ENCODE data around the gene CSMD2. TPM values are rescaled to one million over a fixed set of nuclear protein-coding genes. Genes with fewer than 3 reads are reported as not detected.
A peak's percentile ranks its signal among the peaks of the same experiment; 100 is the strongest.

CSMD2 gene
- total and polyA plus RNA-seq, 2 donors from 2014 or later = 0.47 TPM; not detected in 1

DNA sequence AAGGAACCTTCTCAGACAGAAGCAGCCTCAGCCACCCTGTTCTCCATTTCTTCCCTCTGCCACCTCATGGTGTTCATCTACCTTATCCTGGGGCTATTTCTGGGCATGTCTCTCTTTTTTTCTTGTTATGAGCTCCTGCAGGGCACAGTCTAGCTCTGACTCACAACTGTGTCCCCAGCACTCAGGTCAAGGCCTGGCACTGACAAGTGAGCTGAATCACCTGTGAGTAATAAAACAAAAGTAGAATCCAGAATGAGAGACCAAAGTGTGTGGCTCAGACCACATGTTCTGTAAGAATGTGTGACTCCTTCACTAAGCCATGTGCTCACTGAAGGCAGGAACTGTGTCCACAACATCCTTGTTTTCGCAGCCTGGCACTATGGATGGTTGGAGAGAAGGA lies 34.9 kb upstream of the CSMD2 start:
- Histone ChIP-seq H3K36me3 (ENCODE audit: control insufficient read depth in 2 of 3, insufficient read depth in 3 of 3, low read length in 3 of 3) (no peaks in the 10 kb centered on the region), H3K9me3 (ENCODE audit: control insufficient read depth in 2 of 3, insufficient read depth in 1 of 3, low read length in 3 of 3) (no peaks in the 10 kb centered on the region), H3K27ac (ENCODE audit: low read depth in 2 of 2, low read length in 2 of 2) (no peak overlapping the region), H3K4me3 (ENCODE audit: low read length in 3 of 3) (no peak overlapping the region), H3K27me3 (ENCODE audit: control insufficient read depth, insufficient read depth, low read length) (no peaks in the 10 kb centered on the region), H3K9ac (ENCODE audit: low read length in 3 of 3) (no peak overlapping the region), H3K4me1 (ENCODE audit: control insufficient read depth in 2 of 3, insufficient read depth in 2 of 3, low read depth in 1 of 3, low read length in 3 of 3) (no peaks in the 10 kb centered on the region)
- FAIRE-seq (no peak), DNase-seq (no peak)
- TF ChIP-seq, protein P1, sequence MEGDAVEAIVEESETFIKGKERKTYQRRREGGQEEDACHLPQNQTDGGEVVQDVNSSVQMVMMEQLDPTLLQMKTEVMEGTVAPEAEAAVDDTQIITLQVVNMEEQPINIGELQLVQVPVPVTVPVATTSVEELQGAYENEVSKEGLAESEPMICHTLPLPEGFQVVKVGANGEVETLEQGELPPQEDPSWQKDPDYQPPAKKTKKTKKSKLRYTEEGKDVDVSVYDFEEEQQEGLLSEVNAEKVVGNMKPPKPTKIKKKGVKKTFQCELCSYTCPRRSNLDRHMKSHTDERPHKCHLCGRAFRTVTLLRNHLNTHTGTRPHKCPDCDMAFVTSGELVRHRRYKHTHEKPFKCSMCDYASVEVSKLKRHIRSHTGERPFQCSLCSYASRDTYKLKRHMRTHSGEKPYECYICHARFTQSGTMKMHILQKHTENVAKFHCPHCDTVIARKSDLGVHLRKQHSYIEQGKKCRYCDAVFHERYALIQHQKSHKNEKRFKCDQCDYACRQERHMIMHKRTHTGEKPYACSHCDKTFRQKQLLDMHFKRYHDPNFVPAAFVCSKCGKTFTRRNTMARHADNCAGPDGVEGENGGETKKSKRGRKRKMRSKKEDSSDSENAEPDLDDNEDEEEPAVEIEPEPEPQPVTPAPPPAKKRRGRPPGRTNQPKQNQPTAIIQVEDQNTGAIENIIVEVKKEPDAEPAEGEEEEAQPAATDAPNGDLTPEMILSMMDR (IDR thresholded peaks at IDR 0.05; ENCODE audit: borderline replicate concordance, extremely low read depth, insufficient read depth) = no peak
- intact Hi-C loops (cut with DNase I) = no loop called here

DNA sequence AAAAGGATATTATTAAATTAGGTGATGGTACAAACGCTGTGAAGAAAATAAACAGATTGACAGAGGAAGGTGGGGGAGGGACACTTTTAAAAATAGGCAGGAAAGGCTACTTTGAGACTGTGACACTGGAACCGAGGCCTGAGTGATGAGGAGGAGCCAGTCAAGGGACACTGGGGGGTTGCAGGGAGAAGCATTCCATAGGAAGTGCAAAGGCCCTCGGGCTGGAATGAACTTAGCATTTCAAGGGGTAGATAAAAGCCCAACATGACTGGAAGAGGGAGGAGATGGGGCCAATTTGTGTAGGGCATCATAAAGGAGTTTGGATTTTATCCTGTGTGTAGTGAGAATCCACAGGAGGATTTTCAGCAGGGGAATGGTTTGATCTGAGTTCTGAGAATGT lies 27.6 kb upstream of the CSMD2 start:
- TF ChIP-seq, protein P1 (IDR thresholded peaks at IDR 0.05; ENCODE audit: borderline replicate concordance, extremely low read depth, insufficient read depth) = no peak
- Histone ChIP-seq H3K4me3 (ENCODE audit: low read length in 3 of 3) (no peak overlapping the region), H3K9me3 (ENCODE audit: control insufficient read depth in 2 of 3, insufficient read depth in 1 of 3, low read length in 3 of 3) (peaks cover 0 to 3% (median 0%) of the 10 kb centered on the region in 3 donors), H3K9ac (ENCODE audit: low read length in 3 of 3) (no peak overlapping the region), H3K36me3 (ENCODE audit: control insufficient read depth in 2 of 3, insufficient read depth in 3 of 3, low read length in 3 of 3) (no peaks in the 10 kb centered on the region), H3K4me1 (ENCODE audit: control insufficient read depth in 2 of 3, insufficient read depth in 2 of 3, low read depth in 1 of 3, low read length in 3 of 3) (no peaks in the 10 kb centered on the region), H3K27me3 (ENCODE audit: control insufficient read depth, insufficient read depth, low read length) (peaks cover 4% of the 10 kb centered on the region), H3K27ac (ENCODE audit: low read depth in 2 of 2, low read length in 2 of 2) (no peak overlapping the region)
- DNase-seq (no peak), FAIRE-seq (no peak)
- intact Hi-C loops (cut with DNase I) = no loop called here

DNA sequence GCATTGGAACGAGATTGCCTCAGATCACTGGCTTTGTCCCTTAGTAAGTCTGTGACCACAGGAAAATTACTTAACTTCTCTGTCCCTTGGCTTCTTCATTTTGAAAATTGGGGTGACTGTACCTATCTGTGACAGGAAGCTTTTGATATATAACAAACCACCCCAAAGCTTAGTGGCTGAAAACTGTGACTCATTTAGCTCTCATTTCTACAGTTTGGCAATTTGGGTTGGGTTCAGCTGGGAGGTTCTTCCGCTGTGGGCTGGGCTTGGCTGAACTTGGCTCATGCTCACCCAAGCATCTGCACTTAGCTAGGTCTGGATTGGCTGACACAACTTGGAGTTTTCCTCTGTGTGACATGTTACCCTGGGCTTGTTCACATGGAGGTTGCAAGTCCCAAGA lies 25.7 kb upstream of the CSMD2 start:
- Histone ChIP-seq H3K27me3 (ENCODE audit: control insufficient read depth, insufficient read depth, low read length) (peaks cover 4% of the 10 kb centered on the region), H3K9ac (ENCODE audit: low read length in 3 of 3) (no peak overlapping the region), H3K4me3 (ENCODE audit: low read length in 3 of 3) (no peak overlapping the region), H3K4me1 (ENCODE audit: control insufficient read depth in 2 of 3, insufficient read depth in 2 of 3, low read depth in 1 of 3, low read length in 3 of 3) (no peaks in the 10 kb centered on the region), H3K27ac (ENCODE audit: low read depth in 2 of 2, low read length in 2 of 2) (no peak overlapping the region), H3K36me3 (ENCODE audit: control insufficient read depth in 2 of 3, insufficient read depth in 3 of 3, low read length in 3 of 3) (no peaks in the 10 kb centered on the region), H3K9me3 (ENCODE audit: control insufficient read depth in 2 of 3, insufficient read depth in 1 of 3, low read length in 3 of 3) (peaks cover 0 to 3% (median 0%) of the 10 kb centered on the region in 3 donors)
- DNase-seq = no peak
- FAIRE-seq = no peak
- TF ChIP-seq, protein P1 (IDR thresholded peaks at IDR 0.05; ENCODE audit: borderline replicate concordance, extremely low read depth, insufficient read depth) = no peak
- intact Hi-C loops (cut with DNase I) = no loop called here

DNA sequence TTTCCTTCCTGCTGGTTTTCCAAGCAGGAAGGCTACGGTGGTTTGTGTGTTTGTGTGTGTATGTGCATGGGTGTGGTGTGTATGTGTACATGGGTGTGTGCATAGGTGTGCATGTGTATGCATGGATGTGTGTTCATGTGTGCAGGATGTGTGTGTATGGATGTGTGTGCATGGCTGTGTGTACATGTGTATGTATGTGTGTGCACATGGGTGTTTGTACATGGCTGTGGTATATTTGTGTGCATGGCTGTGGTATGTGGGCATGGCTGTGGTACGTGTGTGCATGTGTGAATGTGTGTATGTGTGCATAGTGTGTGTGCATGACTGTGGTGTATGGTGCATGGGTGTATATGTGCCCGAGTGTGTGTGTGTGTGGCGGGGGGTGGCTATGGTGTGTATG lies 24.0 kb upstream of the CSMD2 start:
- Histone ChIP-seq H3K4me1 (ENCODE audit: control insufficient read depth in 2 of 3, insufficient read depth in 2 of 3, low read depth in 1 of 3, low read length in 3 of 3) (no peaks in the 10 kb centered on the region), H3K36me3 (ENCODE audit: control insufficient read depth in 2 of 3, insufficient read depth in 3 of 3, low read length in 3 of 3) (no peaks in the 10 kb centered on the region), H3K27ac (ENCODE audit: low read depth in 2 of 2, low read length in 2 of 2) (no peak overlapping the region), H3K27me3 (ENCODE audit: control insufficient read depth, insufficient read depth, low read length) (peaks cover 4% of the 10 kb centered on the region), H3K9ac (ENCODE audit: low read length in 3 of 3) (no peak overlapping the region), H3K4me3 (ENCODE audit: low read length in 3 of 3) (peak overlapping the region in 1 of 3 donors; percentile 6), H3K9me3 (ENCODE audit: control insufficient read depth in 2 of 3, insufficient read depth in 1 of 3, low read length in 3 of 3) (peaks cover 0 to 3% (median 0%) of the 10 kb centered on the region in 3 donors)
- intact Hi-C loops (cut with DNase I) = no loop called here
- DNase-seq (no peak), FAIRE-seq (no peak)
- TF ChIP-seq, protein P1 (IDR thresholded peaks at IDR 0.05; ENCODE audit: borderline replicate concordance, extremely low read depth, insufficient read depth) = no peak

All from kidney (tissue), 14 donors.